Karpas-422 (cell line): Measurements from ENCODE around the gene GSN. TPM values are rescaled to one million over a fixed set of nuclear protein-coding genes. Genes with fewer than 3 reads are reported as not detected.
A peak's percentile ranks its signal among the peaks of the same experiment; 100 is the strongest.

ENCODE experiments used
- DNase-seq: peaks from one replicate; pipeline ENCODE4 v3.0.0-alpha.2; 2015
- H2AFZ ChIP-seq: fragments of 200-600 bp; sonication (generic); 2 replicates; pipeline ENCODE4 v1.6.1; 2014; ENCODE audit warnings: antibody characterized with exemption, low read length, mixed read lengths
- H3K27ac ChIP-seq: fragments of 200-600 bp; sonication (generic); 2 replicates; pipeline ENCODE4 v1.5.1; 2014; ENCODE audit warnings: mild to moderate bottlenecking, low read length, moderate library complexity
- H3K27me3 ChIP-seq: fragments of 200-600 bp; sonication (generic); 2 replicates; pipeline ENCODE4 v1.6.1; 2014; ENCODE audit warnings: low read length, mixed read lengths
- H3K36me3 ChIP-seq: fragments of 200-600 bp; sonication (generic); 2 replicates; pipeline ENCODE4 v1.6.1; 2014; ENCODE audit warnings: low read length, mixed read lengths; ENCODE audit not compliant: insufficient read depth
- H3K4me1 ChIP-seq: fragments of 200-600 bp; sonication (generic); 2 replicates; pipeline ENCODE4 v1.6.1; 2014; ENCODE audit warnings: mild to moderate bottlenecking, low read length, mixed read lengths
- H3K4me2 ChIP-seq: fragments of 200-600 bp; sonication (generic); 2 replicates; pipeline ENCODE4 v1.6.1; 2014; ENCODE audit warnings: low read length, low read depth, mild to moderate bottlenecking; ENCODE audit not compliant: poor library complexity, severe bottlenecking
- H3K4me3 ChIP-seq: fragments of 200-600 bp; sonication (generic); 2 replicates; pipeline ENCODE4 v1.5.1; 2014; ENCODE audit warnings: mild to moderate bottlenecking, antibody characterized with exemption, low read length, mixed read lengths
- H3K79me2 ChIP-seq: fragments of 200-600 bp; sonication (generic); 2 replicates; pipeline ENCODE4 v1.6.1; 2014; ENCODE audit warnings: mild to moderate bottlenecking, low read length, mixed read lengths
- H3K9ac ChIP-seq: fragments of 200-600 bp; sonication (generic); 2 replicates; pipeline ENCODE4 v1.6.0; 2014; ENCODE audit warnings: low read length
- H3K9me2 ChIP-seq: fragments of 200-600 bp; sonication (generic), shearing (Covaris generic); replicated peaks from 2 replicates; pipeline ENCODE4 v1.6.0; 2014; ENCODE audit warnings: mild to moderate bottlenecking, low read length, moderate library complexity; ENCODE audit not compliant: insufficient read depth
- H3K9me3 ChIP-seq: fragments of 300-700, 200-600 bp; sonication (generic); 2 replicates; pipeline ENCODE4 v1.6.1; 2014; ENCODE audit warnings: low read length, mixed read lengths
- H4K20me1 ChIP-seq: fragments of 200-600 bp; sonication (generic); 2 replicates; pipeline ENCODE4 v1.6.1; 2014; ENCODE audit warnings: mild to moderate bottlenecking, antibody characterized with exemption, low read length, low read depth; ENCODE audit not compliant: insufficient read depth
- total RNA-seq: library from RNA; depleted of rRNA; stranded (reverse); fragments of >200 nt; shearing (Covaris generic); gene quantifications from 2 replicates; pipeline ENCODE4 v1.2.3, GENCODE V29; 2014; ENCODE audit warnings: low replicate concordance

Gene GSN
- total RNA-seq, 1 experiment from 2014 or later = 33.7 TPM

DNA sequence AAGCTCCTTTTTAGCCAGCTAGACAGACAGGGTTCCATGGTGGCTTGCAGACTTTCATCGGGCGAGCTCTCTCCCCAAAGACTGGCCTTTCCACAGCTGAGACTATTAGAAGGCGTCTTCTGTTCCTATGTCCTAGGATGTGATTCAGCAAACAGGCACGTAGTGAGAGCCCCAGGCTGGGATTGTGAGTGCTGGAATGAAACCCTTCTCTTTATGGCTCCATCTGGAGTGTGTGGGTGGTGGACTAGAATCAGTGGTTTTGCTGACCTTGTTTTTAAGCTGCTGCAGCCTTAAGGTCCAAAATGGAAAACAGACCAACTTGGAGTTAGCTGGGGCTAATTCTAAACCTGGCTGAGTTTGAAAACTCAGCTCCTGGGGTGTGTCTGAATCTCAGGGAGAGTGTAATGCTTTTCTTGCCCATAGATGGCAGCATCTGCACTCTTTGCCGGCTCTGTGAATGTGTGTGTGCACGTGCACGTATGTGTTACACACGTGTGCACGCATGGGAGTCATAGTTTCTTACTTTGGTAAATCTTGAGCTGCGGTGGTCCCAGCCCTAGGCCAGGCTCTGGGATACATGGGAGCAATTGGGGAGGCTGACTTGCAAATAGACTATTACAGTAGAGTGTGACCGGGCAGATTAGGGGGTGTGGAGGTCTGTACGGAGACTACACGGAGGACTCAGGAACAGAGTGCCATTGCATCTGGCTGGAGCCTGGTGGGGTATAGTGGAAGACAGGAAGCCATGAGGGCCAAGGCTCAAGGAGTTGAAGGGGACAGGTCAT lies 10.7 kb downstream of the GSN start:
- H3K36me3 ChIP-seq = no peaks in the 10 kb centered on the region
- H3K27me3 ChIP-seq = no peaks in the 10 kb centered on the region
- peak; percentile 90 for DNase-seq
- no peak overlapping the region for H3K9ac ChIP-seq
- peaks cover 23% of the 10 kb centered on the region for H3K4me1 ChIP-seq
- no peak overlapping the region for H3K4me3 ChIP-seq
- H3K79me2 ChIP-seq = no peaks in the 10 kb centered on the region
- H2AFZ ChIP-seq = peak overlapping the region; percentile 55; the same call in 1 of the 2 replicates
- H3K9me2 ChIP-seq = no peaks in the 10 kb centered on the region
- no peak overlapping the region for H3K27ac ChIP-seq
- no peaks in the 10 kb centered on the region for H3K9me3 ChIP-seq
- H4K20me1 ChIP-seq = no peaks in the 10 kb centered on the region
- H3K4me2 ChIP-seq = no peak overlapping the region

DNA sequence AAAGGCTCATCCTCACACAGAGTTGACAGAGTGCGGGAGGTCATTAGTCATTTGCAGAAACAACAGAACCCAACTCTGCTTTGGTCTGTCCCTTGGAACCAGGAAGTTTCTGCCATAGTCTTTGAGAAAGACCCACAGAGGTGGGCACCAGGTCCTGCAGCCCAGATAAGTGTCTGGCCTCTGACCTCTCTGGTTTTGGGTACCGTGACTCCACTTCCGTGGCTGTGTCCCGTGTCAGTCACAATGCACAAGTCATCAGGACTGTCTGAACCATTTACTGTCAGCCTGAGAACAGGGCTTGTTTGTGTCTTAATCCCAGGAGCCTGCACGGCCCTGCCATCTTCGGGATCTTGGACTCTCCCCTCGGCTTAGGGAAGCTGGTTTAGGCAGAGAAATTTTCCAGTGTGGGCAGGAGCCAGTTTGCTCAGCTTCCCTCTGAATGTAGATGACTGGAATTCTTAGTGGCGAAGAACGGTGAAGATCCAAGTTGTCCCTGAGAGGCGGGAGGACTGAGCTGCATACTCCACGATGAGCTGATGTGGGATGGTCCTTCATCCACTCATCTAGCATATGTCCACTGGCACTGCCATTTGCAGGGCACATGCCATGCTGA lies 11.9 kb downstream of the GSN start:
- H3K27me3 ChIP-seq = no peaks in the 10 kb centered on the region
- H3K9ac ChIP-seq = no peak overlapping the region
- no peaks in the 10 kb centered on the region for H4K20me1 ChIP-seq
- no peaks in the 10 kb centered on the region for H3K36me3 ChIP-seq
- H3K9me3 ChIP-seq = no peaks in the 10 kb centered on the region
- H3K79me2 ChIP-seq = no peaks in the 10 kb centered on the region
- no peak overlapping the region for H3K27ac ChIP-seq
- peaks cover 19% of the 10 kb centered on the region for H3K4me1 ChIP-seq
- H3K4me2 ChIP-seq = no peak overlapping the region
- no peak for DNase-seq
- H3K9me2 ChIP-seq = no peaks in the 10 kb centered on the region
- no peak overlapping the region for H3K4me3 ChIP-seq
- H2AFZ ChIP-seq = no peak overlapping the region

DNA sequence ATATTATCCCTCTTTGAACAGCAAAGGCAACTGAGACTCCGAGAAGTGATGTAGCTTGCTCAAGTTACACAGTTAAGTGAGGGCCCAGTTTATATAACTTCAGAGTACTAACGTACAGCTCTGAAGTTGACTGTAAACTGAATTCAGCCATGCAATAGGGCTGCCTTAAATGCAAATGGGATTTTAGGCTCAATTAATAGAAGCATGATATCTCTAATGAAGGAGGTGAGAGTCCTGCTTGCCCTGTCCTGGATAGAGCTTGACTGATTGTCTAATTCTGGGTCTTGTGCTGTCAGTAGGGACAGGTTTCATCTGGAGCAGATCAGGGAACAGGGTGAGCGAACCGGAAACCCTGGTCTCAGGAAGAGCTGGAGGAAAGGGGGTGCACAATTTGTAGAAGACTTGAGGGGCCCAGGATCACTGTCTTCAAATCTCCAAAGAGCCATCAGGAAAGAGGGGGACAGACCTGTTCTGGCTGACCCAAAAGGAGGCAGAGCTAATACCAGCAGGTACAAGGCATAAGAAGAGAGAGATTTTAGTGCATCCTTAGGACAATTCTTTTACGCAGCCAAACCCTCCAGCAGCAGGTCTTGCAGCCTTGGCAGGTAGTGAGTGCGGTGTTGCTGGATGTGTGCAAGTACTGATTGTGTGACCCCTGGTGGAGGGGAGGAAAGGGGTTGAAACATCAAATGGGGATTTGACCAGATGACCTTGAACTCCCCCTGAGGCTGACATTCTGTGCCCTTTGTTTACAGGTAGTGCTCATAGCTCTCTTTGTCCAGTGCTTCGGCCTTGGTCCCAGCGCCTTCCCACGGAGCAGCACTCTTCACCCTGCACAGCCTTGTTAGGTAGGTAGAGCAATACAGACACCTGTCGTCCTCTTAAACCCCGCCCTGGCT lies 13.0 kb downstream of the GSN start:
- Histone ChIP-seq H3K4me2 (no peak overlapping the region), H4K20me1 (no peaks in the 10 kb centered on the region), H3K27me3 (no peaks in the 10 kb centered on the region), H3K9me3 (no peaks in the 10 kb centered on the region), H3K27ac (no peak overlapping the region), H2AFZ (no peak overlapping the region), H3K79me2 (no peaks in the 10 kb centered on the region), H3K4me1 (peaks cover 19% of the 10 kb centered on the region), H3K36me3 (no peaks in the 10 kb centered on the region), H3K9me2 (no peaks in the 10 kb centered on the region), H3K4me3 (no peak overlapping the region), H3K9ac (no peak overlapping the region)
- DNase-seq = no peak

DNA sequence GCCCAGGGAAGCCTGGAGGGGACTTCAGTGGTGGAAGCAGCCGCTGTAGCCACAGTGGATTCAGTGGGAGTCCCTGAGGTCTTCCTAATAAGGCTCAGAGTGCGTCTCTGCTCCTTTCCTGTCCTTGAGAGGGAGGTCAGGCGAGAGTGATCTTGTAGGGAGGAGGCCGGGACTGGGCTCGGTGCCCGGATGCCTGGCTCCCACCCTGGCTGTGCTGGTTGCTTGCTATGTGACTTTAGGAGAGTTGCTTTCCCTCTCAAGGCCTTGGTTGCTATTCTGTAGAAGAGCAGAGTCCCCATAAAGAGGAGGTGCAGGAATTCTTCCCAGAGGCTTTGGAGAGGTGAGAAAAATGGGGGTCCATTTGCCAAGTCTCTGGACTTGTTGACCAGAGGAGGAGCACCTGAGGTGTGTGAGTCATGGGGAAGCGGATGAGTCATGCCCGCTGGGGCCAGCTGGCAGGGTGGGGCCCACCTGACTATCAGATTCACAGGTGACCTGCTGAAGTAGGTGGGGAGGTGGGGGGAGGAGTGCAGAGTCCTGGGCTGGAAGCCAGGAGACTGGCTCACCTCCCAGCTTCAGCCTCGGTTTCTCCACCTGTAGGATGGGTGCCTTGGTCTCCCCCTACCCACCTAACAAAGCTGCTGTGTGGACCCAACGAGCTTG lies 13.8 kb downstream of the GSN start:
- no peaks in the 10 kb centered on the region for H3K9me3 ChIP-seq
- no peak overlapping the region for H2AFZ ChIP-seq
- H3K79me2 ChIP-seq = no peaks in the 10 kb centered on the region
- peaks cover 19% of the 10 kb centered on the region for H3K4me1 ChIP-seq
- H3K36me3 ChIP-seq = no peaks in the 10 kb centered on the region
- no peak overlapping the region for H3K4me3 ChIP-seq
- no peak overlapping the region for H3K4me2 ChIP-seq
- no peak overlapping the region for H3K9ac ChIP-seq
- H3K27ac ChIP-seq = no peak overlapping the region
- no peaks in the 10 kb centered on the region for H3K9me2 ChIP-seq
- DNase-seq = no peak
- H4K20me1 ChIP-seq = no peaks in the 10 kb centered on the region
- no peaks in the 10 kb centered on the region for H3K27me3 ChIP-seq

DNA sequence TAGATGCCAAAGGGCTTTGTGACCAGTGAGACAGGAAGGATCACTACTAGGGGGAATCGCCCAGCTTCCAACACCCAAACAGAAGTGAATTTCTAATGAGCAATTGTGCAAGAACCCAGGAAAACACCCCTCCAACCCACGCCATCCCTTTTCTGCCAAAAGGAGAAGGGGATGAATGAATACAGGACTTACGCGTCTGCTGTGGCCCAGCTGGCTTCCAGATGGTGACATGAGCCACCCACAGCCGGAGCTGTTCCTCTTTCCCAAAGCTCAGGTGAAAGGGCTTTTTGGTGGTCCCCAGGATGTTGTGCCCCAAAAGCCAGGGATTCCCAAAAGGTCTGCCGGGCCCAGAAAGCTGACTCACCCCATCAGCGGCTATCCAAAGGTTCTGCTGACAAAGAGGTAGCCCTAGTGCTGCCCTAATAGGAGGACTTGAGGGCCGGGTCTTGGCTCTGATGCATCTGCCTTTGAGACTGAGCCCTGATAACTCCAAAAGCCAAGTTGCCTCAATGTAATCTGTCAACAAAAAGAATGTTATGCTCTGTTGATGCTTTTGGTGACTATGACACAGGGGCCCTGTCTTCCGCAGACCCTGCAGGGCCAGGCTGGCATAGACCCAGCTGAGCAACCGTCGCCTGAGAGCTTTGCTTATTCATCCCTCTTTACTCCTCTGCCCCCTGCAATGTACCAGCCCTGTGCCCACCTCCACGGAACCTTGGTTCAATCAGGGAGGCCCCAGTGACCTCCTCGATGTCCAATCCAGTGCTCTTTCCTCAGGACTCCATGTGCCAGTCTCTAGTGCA lies 14.5 kb downstream of the GSN start:
- no peak overlapping the region for H2AFZ ChIP-seq
- no peak overlapping the region for H3K9ac ChIP-seq

DNA sequence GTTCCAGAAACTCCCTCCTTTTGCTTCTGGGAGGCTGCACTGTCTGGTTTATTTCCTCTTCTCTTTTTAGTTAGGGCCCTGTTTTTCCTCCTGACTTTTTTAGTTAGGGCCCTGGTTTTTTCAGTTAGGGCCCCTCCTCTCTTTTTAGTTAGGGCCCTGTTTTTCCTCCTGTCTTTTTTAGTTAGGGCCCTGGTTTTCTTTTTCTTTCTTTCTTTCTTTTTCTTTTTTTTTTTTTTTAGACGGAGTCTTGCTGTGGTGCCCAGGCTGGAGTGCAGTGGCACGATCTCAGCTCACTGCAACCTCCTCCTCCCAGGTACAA lies 15.1 kb downstream of the GSN start:
- Histone ChIP-seq H3K9ac (no peak overlapping the region), H3K4me2 (no peak overlapping the region), H3K27me3 (no peaks in the 10 kb centered on the region), H4K20me1 (no peaks in the 10 kb centered on the region), H3K9me3 (no peaks in the 10 kb centered on the region), H3K4me1 (peaks cover 15% of the 10 kb centered on the region), H3K27ac (no peak overlapping the region), H3K4me3 (no peak overlapping the region), H3K9me2 (no peaks in the 10 kb centered on the region), H2AFZ (no peak overlapping the region), H3K79me2 (no peaks in the 10 kb centered on the region), H3K36me3 (no peaks in the 10 kb centered on the region)
- DNase-seq = no peak

More for the DNA sequence above, 14.5 kb downstream of the GSN start:
- Histone ChIP-seq H3K4me1 (peaks cover 20% of the 10 kb centered on the region), H3K4me2 (no peak overlapping the region), H3K36me3 (no peaks in the 10 kb centered on the region), H3K4me3 (no peak overlapping the region), H3K9me2 (no peaks in the 10 kb centered on the region), H3K27ac (no peak overlapping the region), H3K79me2 (no peaks in the 10 kb centered on the region), H4K20me1 (no peaks in the 10 kb centered on the region), H3K27me3 (no peaks in the 10 kb centered on the region), H3K9me3 (no peaks in the 10 kb centered on the region)
- no peak for DNase-seq

DNA sequence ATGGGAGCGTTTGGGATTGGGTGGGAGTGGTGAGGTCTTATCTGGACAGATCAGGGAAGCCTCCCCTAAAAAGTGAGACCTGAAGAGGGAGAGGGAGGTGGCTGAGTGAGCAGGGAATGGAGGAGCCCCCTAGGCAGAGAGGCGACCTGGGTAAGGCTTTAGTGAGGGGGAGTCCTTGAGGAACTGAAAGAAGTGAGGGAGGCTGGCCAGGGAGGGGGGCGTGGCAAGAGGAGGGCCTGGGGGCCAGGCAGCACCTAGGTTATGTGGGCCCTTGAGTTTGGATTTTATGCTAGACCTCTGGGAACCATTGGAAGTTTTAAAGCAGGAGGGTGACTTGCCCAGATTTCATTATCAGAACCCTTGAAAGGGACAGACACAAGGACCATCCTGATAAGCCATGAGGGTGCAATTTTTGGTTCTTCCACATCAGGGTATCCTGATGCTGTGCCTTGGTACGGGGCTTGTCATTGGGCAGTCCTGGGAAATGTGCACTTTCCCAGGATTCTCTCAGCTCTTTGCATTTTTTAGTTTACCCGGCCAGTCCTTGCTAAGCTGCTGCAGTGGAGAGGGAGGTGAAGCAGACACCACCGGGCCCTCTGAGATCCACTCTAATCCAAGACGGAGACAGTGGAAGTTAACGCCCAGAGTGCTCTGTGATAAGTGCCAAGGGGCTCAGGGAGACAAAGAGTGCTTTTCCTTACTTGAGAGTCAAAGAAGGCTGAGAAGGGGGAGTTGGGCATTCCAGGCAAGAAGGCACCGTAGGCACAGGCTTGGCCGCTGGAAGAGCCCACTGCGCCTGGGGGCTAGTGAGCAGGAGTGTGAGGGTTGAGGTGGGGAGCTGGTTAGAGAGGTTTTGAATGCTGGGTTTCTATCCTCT lies 16.1 kb downstream of the GSN start:
- Histone ChIP-seq H3K36me3 (no peaks in the 10 kb centered on the region), H4K20me1 (no peaks in the 10 kb centered on the region), H3K9me3 (no peaks in the 10 kb centered on the region), H3K9me2 (no peaks in the 10 kb centered on the region), H3K9ac (no peak overlapping the region), H3K4me1 (peaks cover 5% of the 10 kb centered on the region; the same call in 1 of the 2 replicates), H3K79me2 (no peaks in the 10 kb centered on the region), H2AFZ (no peak overlapping the region), H3K4me3 (no peak overlapping the region), H3K4me2 (no peak overlapping the region), H3K27ac (no peak overlapping the region), H3K27me3 (no peaks in the 10 kb centered on the region)
- no peak for DNase-seq
